Heart left ventricle (tissue), 16 donors: ENCODE data around the gene DNAAF6. TPM values are rescaled to one million over a fixed set of nuclear protein-coding genes. Genes with fewer than 3 reads are reported as not detected.
A peak's percentile ranks its signal among the peaks of the same experiment; 100 is the strongest.

Experiments used
- ATAC-seq, 4 donors: fragments of 200-7000 bp; cut with Tn5 transposase; one replicate each; pipeline ENCODE4 v1.9.1; 2020 to 2022; ENCODE audit warnings: moderate library complexity in 4 of 4, mild to moderate bottlenecking in 3 of 4, moderate number of reproducible peaks in 1 of 4
- DNase-seq, 5 donors: peaks; one replicate each; pipeline ENCODE4 v3.0.0-alpha.2; 2020
- H3K27ac ChIP-seq, 12 donors: fragments of 200-600 bp; sonication (generic) in 4 of 12; one replicate each; pipeline versions ENCODE4 v1.5.0 to v1.8.0; 2016 to 2022; ENCODE audit warnings: mild to moderate bottlenecking in 2 of 12
- H3K27me3 ChIP-seq, 9 donors: fragments of 200-600 bp; sonication (generic) in 2 of 9; one replicate each; pipeline versions ENCODE4 v1.5.1 to v1.8.0; 2016 to 2022; ENCODE audit warnings: mild to moderate bottlenecking in 3 of 9
- H3K36me3 ChIP-seq, 9 donors: fragments of 200-600 bp; sonication (generic) in 2 of 9; one replicate each; pipeline versions ENCODE4 v1.5.0 to v1.8.0; 2018 to 2022; ENCODE audit warnings: mild to moderate bottlenecking in 2 of 9
- H3K4me1 ChIP-seq, 12 donors: fragments of 200-600 bp; sonication (generic) in 4 of 12; one replicate each; pipeline versions ENCODE4 v1.5.0 to v1.8.0; 2016 to 2022; ENCODE audit warnings: mild to moderate bottlenecking in 3 of 12
- H3K4me3 ChIP-seq, 12 donors: fragments of 200-600 bp; sonication (generic) in 4 of 12; one replicate each; pipeline versions ENCODE4 v1.5.0 to v1.8.0; 2017 to 2022; ENCODE audit warnings: mild to moderate bottlenecking in 9 of 12, moderate library complexity in 4 of 12
- H3K9me3 ChIP-seq, 12 donors: fragments of 200-600 bp; sonication (generic) in 4 of 12; one replicate each; pipeline versions ENCODE4 v1.5.0 to v1.8.0; 2016 to 2022; ENCODE audit warnings: mild to moderate bottlenecking in 1 of 12
- POLR2A ChIP-seq, 2 donors: fragments of 450-650 bp; IDR thresholded peaks; one replicate each; pipeline ENCODE4 v1.6.1; 2017; ENCODE audit warnings: antibody characterized with exemption in 2 of 2, mild to moderate bottlenecking in 2 of 2, moderate library complexity in 2 of 2
- WGBS, 4 donors: extraction: QIAGEN DNeasy Blood & Tissue Kit in 2 of 4; methylation state at CpG; one replicate each; pipeline versions ENCODE4 v1.1.5 to v1.1.7; 2013 to 2018; 5-methylcytosine and 5-hydroxymethylcytosine counted together
- intact Hi-C, 10 donors: fragments of 100-400 bp; cut with DNase I; formaldehyde crosslinking; loops; one replicate each; pipeline versions ENCODE4 v1.11.1 to v1.14.2; 2022
- polyA plus RNA-seq, 2 donors: library from polyadenylated mRNA; stranded (reverse); fragments of 200-250 nt; gene quantifications; one replicate each; pipeline ENCODE4 v1.2.3, GENCODE V29; 2013
- total RNA-seq, 9 donors: library from RNA; depleted of rRNA in 2 of 9; stranded (reverse); fragments of >200 nt in 2 of 9; fragmentation: NEBNext Ultra II Directional in 3 of 9; extraction: Animal tissue kit (Norgen Biotek cat#: 25700) in 3 of 9; gene quantifications; one replicate each; pipeline versions ENCODE4 v1.1.0 to v1.2.4, GENCODE V29; 2016 to 2023
- TF ChIP-seq, protein P1 (sequence below), 12 donors: fragments of 200-600 bp; sonication (generic) in 4 of 12; IDR thresholded peaks; one replicate each; pipeline versions ENCODE4 v1.5.0 to v1.8.0; 2018 to 2022; ENCODE audit warnings: antibody characterized with exemption in 12 of 12, mild to moderate bottlenecking in 5 of 12
- donor health status: ischemic (EF 13 %, LVEDD 7.1; RV severe dilation, severe dysfunction).
- donor health status: healthy with polysubstance abuse.
- donor health status: DM: no; HTN: yes; CAD: no.
- donor health status: DM: no; HTN: no; CAD: no.
- donor health status: ischemic (EF 25% LVEDD 6.9; RV normal size, moderate dysfunction).
- donor health status: ischemic (EF 25% LVEDD 5.7; RV mildly dilated, moderate dysfunction).
- donor health status: healthy.
- donor health status: DM: yes; HTN: yes; CAD: no.
- donor health status: ischemic (EF 35%, LVEDD 5.7; RV mildly dilated, moderate dysfunction).
- donor health status: nonischemic (EF 11% LVEDD 7.7; RV severe dilation, severe dysfunction).
- donor health status: DM: yes; HTN: yes; CAD: no.
- donor health status: PGD.
- donor health status: ischemic (EF 29% LVEDD 5.4; RV normal size, mild dysfunction).
- donor health status: nonischemic (EF 23%, LVEDD 6.1; RV moderate dilation, normal function).

The DNAAF6 gene
- total and polyA plus RNA-seq, 11 donors, result not detected

DNA sequence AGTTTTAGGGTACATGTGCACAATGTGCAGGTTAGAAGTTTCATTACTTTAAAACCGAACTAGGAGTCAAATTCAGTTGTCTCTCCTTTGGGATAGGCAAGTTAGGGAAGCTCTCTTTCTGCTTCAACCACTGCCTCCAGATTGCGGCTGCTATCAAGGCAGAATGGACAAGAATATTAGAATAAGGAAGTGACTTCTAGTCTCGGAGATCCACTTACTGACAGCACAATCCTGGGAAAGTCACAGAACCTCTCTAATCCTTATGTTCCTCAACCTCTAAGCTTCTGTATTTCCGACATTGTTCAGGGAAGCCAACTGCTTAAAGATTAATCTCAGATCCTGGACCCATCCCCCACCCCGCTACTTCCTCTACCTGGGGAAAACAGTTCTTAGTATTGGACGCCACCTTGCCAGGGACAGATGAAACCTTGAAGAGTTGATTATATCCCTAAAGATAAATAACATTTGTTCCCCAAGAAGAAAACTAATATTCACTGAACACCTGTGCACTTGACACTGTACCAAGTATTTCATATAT, 2.3 kb upstream of the DNAAF6 start:
- no peaks in the 10 kb centered on the region for H3K36me3 ChIP-seq
- 73 to 85% (median 80%) methylated on average over 6 of the region's 6 CpGs for WGBS, 4 donors
- peaks cover 0 to 8% (median 0%) of the 10 kb centered on the region in 12 donors for H3K9me3 ChIP-seq
- H3K27ac ChIP-seq, result no peak overlapping the region
- TF ChIP-seq, protein P1, sequence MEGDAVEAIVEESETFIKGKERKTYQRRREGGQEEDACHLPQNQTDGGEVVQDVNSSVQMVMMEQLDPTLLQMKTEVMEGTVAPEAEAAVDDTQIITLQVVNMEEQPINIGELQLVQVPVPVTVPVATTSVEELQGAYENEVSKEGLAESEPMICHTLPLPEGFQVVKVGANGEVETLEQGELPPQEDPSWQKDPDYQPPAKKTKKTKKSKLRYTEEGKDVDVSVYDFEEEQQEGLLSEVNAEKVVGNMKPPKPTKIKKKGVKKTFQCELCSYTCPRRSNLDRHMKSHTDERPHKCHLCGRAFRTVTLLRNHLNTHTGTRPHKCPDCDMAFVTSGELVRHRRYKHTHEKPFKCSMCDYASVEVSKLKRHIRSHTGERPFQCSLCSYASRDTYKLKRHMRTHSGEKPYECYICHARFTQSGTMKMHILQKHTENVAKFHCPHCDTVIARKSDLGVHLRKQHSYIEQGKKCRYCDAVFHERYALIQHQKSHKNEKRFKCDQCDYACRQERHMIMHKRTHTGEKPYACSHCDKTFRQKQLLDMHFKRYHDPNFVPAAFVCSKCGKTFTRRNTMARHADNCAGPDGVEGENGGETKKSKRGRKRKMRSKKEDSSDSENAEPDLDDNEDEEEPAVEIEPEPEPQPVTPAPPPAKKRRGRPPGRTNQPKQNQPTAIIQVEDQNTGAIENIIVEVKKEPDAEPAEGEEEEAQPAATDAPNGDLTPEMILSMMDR (IDR thresholded peaks at IDR 0.05), result no peak
- no peak for TF ChIP-seq POLR2A (IDR thresholded peaks at IDR 0.05)
- no peak for ATAC-seq
- no peak for DNase-seq
- H3K27me3 ChIP-seq, result peaks cover 0 to 25% (median 0%) of the 10 kb centered on the region in 9 donors
- no peak overlapping the region for H3K4me3 ChIP-seq
- intact Hi-C loops, result no loop called here
- H3K4me1 ChIP-seq, result no peaks in the 10 kb centered on the region

DNA sequence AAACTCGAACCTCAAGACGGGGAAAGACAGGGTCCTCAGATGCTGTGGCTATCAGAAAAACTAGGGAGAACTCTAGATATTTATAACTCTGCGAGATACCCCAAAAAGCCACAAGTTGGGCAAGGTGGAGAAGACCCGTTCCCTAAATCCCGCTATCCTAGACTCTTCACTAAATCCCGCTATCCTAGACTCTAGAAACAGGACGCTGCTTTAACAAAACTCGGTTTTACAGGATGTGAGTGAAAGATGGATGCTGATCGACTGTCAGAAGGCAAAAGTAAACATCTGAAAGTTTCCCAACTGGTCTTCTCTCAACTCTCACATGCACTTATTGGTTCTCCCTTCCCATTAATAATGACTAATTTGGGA, 270 bp downstream of the DNAAF6 start:
- intact Hi-C loops, result no loop called here
- no peaks in the 10 kb centered on the region for H3K36me3 ChIP-seq
- peaks cover 0 to 36% (median 0%) of the 10 kb centered on the region in 9 donors for H3K27me3 ChIP-seq
- H3K4me1 ChIP-seq, result no peaks in the 10 kb centered on the region
- no peak overlapping the region for H3K27ac ChIP-seq
- 46 to 68% (median 56%) methylated on average over 9 of the region's 9 CpGs for WGBS, 4 donors
- H3K9me3 ChIP-seq, result peaks cover 0 to 8% (median 0%) of the 10 kb centered on the region in 12 donors
- ATAC-seq (no peak), DNase-seq (no peak)
- TF ChIP-seq, protein P1 (IDR thresholded peaks at IDR 0.05), result no peak
- no peak for TF ChIP-seq POLR2A (IDR thresholded peaks at IDR 0.05)
- H3K4me3 ChIP-seq, result peak overlapping the region in 9 of 12 donors; percentile 30 to 63 (median 49)

DNA sequence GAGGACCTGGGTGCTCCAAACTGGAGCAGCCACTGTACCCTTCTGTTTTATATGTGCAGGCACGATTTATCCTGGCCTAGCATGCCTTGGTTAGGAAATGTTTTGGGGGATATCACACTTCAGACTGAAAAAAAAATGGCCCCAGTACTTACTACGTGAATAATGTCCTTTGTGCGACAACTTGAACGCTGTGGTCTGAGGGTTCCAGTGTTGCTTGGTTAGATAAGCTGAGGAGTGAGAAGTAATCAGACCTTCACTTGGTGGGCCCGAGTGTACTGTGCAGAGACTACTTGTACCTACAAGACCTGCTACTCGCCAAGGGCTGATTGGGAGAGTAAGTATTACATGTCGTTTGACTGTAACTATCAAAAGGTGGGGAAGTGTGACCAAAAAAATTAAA, 678 bp downstream of the DNAAF6 start:
- no peak for ATAC-seq
- intact Hi-C loops, result no loop called here
- Histone ChIP-seq H3K36me3 (no peaks in the 10 kb centered on the region), H3K27me3 (peaks cover 0 to 32% (median 0%) of the 10 kb centered on the region in 9 donors), H3K9me3 (peaks cover 0 to 8% (median 0%) of the 10 kb centered on the region in 12 donors), H3K27ac (no peak overlapping the region), H3K4me3 (no peak overlapping the region), H3K4me1 (no peaks in the 10 kb centered on the region)
- WGBS, 4 donors, result 75 to 94% (median 89%) methylated on average over 7 of the region's 7 CpGs
- no peak for TF ChIP-seq POLR2A (IDR thresholded peaks at IDR 0.05)
- TF ChIP-seq, protein P1 (IDR thresholded peaks at IDR 0.05), result no peak
- no peak for DNase-seq

DNA sequence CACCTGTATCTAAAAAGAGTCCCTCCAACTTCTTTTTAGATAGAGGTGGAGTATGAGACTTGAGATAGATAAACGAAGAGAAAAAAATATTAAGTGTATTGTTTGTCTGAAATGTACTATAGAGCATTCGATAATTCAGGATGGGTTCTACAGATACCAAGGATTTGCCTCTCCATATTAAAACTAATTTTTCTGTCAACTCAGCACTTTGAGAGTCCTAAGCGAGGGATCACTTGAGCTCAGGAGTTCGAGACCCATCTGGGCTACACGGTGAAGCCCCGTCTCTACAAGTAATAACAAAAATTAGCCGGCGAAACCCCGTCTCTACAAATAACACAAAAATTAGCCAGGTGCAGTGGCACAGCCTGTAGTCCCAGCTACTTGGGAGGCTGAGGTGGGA, 1.5 kb downstream of the DNAAF6 start:
- TF ChIP-seq POLR2A (IDR thresholded peaks at IDR 0.05), result no peak
- TF ChIP-seq, protein P1 (IDR thresholded peaks at IDR 0.05), result no peak
- DNase-seq (no peak), ATAC-seq (no peak)
- Histone ChIP-seq H3K4me3 (no peak overlapping the region), H3K27me3 (peaks cover 0 to 32% (median 0%) of the 10 kb centered on the region in 9 donors), H3K36me3 (no peaks in the 10 kb centered on the region), H3K4me1 (no peaks in the 10 kb centered on the region), H3K27ac (no peak overlapping the region), H3K9me3 (peaks cover 0 to 8% (median 0%) of the 10 kb centered on the region in 12 donors)
- 92 to 97% (median 93%) methylated on average over 9 of the region's 9 CpGs for WGBS, 4 donors
- intact Hi-C loops, result no loop called here
